Activated effector memory CD4-positive, alpha-beta T cell treated with anti-CD3 and anti-CD28 coated beads, Interleukin-2, amount 50 U/mL, for 16 hours (primary cell): ENCODE data around the gene TRPM5.

Experiments used
- DNase-seq: peaks from one replicate; pipeline ENCODE4 v3.0.0-alpha.2; 2020

TRPM5 gene

DNA sequence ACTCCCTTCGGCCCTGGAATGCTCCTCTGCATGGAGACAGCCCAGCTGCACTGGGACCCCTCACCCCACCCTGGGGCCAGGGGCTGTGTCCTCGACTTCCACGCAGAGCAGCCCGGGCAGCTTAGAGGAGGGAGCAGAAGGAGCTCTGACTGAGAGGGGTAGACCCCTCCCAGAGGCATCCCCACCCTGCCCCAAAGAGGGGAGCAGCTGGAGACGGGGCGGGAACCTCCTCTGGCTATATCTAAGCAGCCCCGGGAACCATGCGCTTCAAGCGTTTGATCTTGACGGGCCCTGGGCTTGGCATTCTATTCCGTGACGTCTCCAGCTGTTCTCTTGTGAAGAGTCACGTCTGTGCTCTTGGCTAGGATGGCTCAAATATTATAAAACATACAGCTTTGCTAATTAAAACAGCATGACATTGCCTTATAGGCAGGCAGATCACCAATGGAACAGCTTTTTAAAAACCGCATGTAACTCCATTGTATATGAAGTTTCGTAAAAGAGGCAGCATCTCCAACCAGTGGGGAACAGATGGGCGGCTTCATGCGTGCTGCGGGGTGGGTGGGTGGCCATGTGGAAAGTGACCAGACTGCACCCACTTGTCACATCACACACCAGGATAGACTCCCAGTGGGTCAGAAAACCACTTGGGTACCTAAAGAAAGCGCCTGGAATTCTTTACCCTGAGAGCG is 8.2 kb upstream of the TRPM5 start:
- peak; percentile 54 for DNase-seq

- DNase-seq: peak; percentile 38
These were observed 7.6 kb upstream of the TRPM5 start for GRCh38 chr11:2451916-2452315.

- no peak for DNase-seq
These were observed 7.0 kb upstream of the TRPM5 start for GRCh38 chr11:2451336-2451735.

DNA sequence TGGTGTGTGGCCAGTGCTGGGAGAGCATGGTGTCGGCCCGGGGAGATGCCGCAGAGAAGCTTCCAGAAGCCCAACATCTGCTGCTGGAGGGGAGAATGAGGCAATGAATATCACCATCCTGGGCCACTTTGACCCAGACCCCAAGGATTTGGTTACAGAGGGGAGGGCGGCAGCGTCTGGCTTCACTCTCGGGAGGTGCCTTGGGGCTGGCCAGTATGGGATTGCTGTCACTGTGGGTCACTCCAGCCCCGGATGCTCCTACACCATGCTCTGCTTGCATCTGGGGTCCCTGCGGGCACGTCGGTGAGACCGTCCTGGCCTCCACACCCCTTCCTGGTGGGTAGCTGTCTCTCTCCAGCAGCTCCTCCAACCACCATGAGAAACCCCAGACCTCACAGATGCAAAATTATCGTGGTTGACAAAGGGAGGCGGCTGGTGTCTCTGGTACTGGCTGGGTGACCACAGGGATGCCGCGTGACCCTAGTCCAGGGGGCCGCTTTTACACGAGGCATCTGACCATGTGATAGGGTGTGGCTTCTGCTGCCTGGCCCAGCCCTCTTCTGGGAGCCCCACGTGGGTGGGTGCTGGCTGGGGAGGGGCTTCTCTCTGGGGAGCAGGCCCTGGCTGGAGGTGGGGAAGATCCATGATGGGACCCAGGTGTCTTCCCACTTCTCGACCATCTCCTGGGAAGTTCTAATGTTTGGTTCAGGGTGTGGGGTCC is 6.2 kb upstream of the TRPM5 start:
- no peak for DNase-seq

DNA sequence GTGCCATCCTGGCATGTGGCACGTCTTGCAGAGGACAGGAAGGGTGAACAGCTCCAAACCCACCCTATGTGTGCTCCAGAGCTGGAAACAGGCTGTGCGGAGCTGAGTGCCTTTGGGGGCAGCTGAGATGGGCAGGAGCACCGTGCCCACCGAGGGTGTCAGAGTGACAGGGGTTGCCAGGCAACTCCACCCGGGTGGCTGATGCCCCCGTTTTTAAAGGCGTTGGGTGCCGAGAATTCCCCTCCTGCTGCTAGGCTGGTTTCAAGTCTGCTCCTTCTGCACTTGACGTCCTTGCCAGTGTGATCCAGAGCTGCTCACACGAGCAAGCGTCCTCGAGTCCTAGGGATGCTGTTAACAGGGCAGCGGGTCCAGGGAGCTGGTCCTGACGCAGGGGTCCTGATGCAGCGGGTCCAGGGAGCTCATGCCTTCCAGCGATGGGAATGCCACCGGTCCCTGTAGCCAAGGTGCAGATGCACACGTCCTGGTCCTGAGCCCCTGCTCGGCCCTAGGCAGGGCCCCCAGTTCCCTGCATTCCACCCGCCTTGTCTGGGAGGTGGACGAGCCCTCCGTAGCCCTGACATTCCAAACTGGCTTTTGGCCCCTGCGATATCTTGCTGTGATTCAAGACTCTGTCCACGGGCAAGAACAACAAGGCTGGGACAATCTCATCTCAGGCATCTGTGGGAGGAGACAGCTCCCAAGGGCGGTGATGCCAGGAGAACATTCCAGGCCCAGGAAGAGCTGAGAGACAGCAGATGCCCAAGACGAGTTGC is 5.4 kb upstream of the TRPM5 start:
- no peak for DNase-seq

GRCh38 chr11:2448661-2449547 is 4.6 kb upstream of the TRPM5 start:
- DNase-seq: no peak

GRCh38 chr11:2447951-2448650 is 3.8 kb upstream of the TRPM5 start:
- no peak for DNase-seq

GRCh38 chr11:2447253-2447950 is 3.1 kb upstream of the TRPM5 start:
- DNase-seq: no peak

GRCh38 chr11:2446590-2447252 is 2.4 kb upstream of the TRPM5 start:
- DNase-seq: no peak

- no peak for DNase-seq
These were observed 1.6 kb upstream of the TRPM5 start for GRCh38 chr11:2445746-2446551.

DNA sequence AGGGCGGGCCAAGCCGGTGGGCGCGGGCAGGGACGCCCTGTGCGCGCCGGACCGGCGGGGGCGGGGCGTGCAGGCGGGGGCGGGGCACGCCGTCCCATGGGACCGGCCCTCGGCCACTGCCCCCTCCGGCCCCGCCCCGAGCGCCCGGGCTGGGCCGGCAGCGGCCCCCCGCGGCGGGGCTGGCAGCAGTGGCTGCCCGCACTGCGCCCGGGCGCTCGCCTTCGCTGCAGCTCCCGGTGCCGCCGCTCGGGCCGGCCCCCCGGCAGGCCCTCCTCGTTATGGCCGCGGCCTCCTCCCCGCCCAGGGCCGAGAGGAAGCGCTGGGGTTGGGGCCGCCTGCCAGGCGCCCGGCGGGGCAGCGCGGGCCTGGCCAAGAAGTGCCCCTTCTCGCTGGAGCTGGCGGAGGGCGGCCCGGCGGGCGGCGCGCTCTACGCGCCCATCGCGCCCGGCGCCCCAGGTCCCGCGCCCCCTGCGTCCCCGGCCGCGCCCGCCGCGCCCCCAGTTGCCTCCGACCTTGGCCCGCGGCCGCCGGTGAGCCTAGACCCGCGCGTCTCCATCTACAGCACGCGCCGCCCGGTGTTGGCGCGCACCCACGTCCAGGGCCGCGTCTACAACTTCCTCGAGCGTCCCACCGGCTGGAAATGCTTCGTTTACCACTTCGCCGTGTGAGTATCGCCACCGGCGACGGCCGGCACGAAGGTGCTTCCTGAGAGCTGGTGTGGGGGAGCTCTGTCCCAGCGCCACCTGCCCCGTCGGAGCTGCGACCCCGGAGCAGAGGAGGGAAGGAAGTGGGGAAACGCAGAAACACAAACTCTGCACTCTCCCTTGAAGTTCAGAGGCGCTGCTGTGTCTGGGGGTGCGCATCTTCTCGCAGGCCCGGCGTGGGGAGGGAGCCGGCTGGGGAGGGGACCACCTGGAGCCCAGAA is 769 bp upstream of the TRPM5 start, which contains the start of gene KCNQ1:
KCNQ1 (plus strand) TSS at position 188 of the 925 bp plus-strand sequence; CDS start at position 279, 91 bp downstream.
- peak; percentile 73 for DNase-seq

- no peak for DNase-seq
These were observed 908 bp downstream of the TRPM5 start for GRCh38 chr11:2443406-2443805.

DNA sequence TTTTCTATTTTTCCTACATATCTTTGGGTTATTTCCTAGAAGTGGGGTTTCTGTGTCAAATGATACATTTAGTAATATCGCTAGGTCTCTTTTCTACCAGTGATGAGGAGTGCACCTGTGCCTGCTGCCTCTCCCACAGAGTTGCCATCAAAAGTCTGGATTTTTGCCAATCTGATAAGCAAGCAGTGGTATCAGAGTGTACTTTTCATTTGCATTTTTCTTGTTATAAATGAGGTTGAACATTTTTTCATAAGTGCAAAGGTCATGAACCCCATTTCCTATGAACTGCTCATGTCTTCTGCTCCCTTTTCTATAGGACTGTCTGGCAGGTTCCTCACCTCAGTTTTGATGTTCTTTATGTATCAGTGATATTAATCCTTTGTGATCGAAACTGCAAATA is 1.7 kb downstream of the TRPM5 start:
- no peak for DNase-seq

GRCh38 chr11:2441171-2441570 is 3.1 kb downstream of the TRPM5 start:
- no peak for DNase-seq

- no peak for DNase-seq
These were observed 3.7 kb downstream of the TRPM5 start for GRCh38 chr11:2440646-2441045.

DNA sequence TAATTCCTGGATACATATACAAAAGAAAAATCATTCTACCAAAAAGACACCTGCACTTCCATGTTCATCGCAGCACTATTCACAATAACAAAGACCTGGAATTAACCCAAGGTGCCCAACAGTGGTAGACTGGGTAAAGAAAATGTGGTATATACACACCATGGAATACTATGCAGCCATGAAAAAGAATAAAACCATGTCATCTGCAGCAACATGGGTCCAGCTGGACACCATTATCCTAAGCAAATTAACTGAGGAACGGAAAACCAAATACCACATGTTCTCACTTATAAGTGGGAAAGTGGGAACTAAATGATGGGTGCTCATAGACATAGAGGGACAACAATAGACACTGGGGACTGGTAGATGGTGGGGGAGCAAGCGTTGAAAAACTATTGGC is 4.5 kb downstream of the TRPM5 start:
- DNase-seq: no peak

GRCh38 chr11:2437516-2437915 is 6.8 kb downstream of the TRPM5 start:
- no peak for DNase-seq

DNA sequence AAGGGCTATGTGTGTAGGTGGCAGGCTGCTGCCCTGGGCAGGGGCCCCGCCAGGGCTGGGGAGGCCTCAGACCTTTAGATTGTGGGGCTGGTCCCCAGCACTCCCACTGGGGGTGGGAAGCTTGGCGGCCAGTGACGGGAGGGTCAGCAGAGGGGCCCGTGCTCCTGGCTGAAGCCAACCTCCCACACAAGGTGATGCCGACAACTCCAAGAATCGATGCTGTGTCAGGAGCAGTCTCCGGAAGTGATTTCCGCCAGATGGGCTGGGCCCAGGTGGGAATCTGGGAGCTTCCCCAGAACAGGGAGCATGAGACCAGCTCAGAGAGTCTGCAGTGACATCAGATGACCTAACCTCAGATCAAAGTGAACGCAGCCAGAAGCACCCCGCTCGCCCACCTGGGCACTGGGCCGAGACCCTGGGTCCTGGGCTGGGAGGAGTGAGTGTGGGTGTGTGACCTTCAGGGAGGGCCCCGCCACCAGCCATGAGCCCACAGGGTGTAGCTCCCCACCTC is 7.7 kb downstream of the TRPM5 start:
- DNase-seq: no peak
